HepG2 (cell line): Measurements from ENCODE around the gene NCMAP. TPM values are rescaled to one million over a fixed set of nuclear protein-coding genes. Genes with fewer than 3 reads are reported as not detected.

Experiments
- CEBPG ChIP-seq: IDR thresholded peaks from 2 replicates; pipeline ENCODE4 v1.6.1; 2016
- CREB1 ChIP-seq, 2 experiments: fragments of 450-650 bp in 1 of 2; IDR thresholded peaks; 2 replicates each; pipeline ENCODE4 v1.6.1; 2016 to 2017; ENCODE audit warnings: control low read depth in 1 of 2, mild to moderate bottlenecking in 1 of 2, missing compliant biosample characterization in 1 of 2, missing genetic modification characterization in 1 of 2
- FOXP1 ChIP-seq, 2 experiments: fragments of 450-650 bp in 1 of 2; IDR thresholded peaks; 2 replicates each; pipeline ENCODE4 v1.6.1; 2017 to 2018; ENCODE audit warnings: antibody characterized with exemption in 1 of 2
- HBP1 ChIP-seq: IDR thresholded peaks from 2 replicates; pipeline ENCODE4 v1.6.1; 2016; ENCODE audit warnings: low read depth, control low read depth
- HNF4G ChIP-seq, 2 experiments: sonication (generic) in 1 of 2; formaldehyde crosslinking in 1 of 2; IDR thresholded peaks; 2 replicates each; pipeline versions ENCODE4 v1.4.0 to v1.6.1; 2011 to 2020; ENCODE audit warnings: borderline replicate concordance in 2 of 2, low read depth in 2 of 2, mild to moderate bottlenecking in 2 of 2, low read length in 1 of 2, missing genetic modification reagents in 1 of 2, moderate library complexity in 1 of 2
- HOXA7 ChIP-seq: sonication (generic); formaldehyde crosslinking; IDR thresholded peaks from 2 replicates; pipeline ENCODE4 v1.8.1; 2022; ENCODE audit warnings: mild to moderate bottlenecking, missing genetic modification reagents, moderate library complexity
- KLF12 ChIP-seq: sonication (generic); formaldehyde crosslinking; IDR thresholded peaks from 2 replicates; pipeline ENCODE4 v1.4.0; 2020; ENCODE audit warnings: missing genetic modification reagents, borderline replicate concordance
- LBX2 ChIP-seq: sonication (generic); formaldehyde crosslinking; IDR thresholded peaks from 2 replicates; pipeline ENCODE4 v1.5.0; 2020; ENCODE audit warnings: missing genetic modification reagents, mild to moderate bottlenecking, borderline replicate concordance
- PLRG1 ChIP-seq: fragments of 450-650 bp; conservative IDR thresholded peaks from 2 replicates; pipeline ENCODE4 v1.6.1; 2016
- SP4 ChIP-seq: sonication (generic); formaldehyde crosslinking; IDR thresholded peaks from 2 replicates; pipeline ENCODE4 v1.8.1; 2023; ENCODE audit warnings: mild to moderate bottlenecking, missing genetic modification reagents
- TBL1XR1 ChIP-seq: fragments of 150-350 bp; IDR thresholded peaks from 2 replicates; pipeline ENCODE4 v1.6.1; 2014; ENCODE audit warnings: borderline replicate concordance, low read length; ENCODE audit not compliant: partially characterized antibody
- TGIF2 ChIP-seq: IDR thresholded peaks from 2 replicates; pipeline ENCODE4 v1.6.1; 2016; ENCODE audit warnings: control low read depth, missing compliant biosample characterization
- ZFY ChIP-seq: sonication (generic); formaldehyde crosslinking; IDR thresholded peaks from 2 replicates; pipeline ENCODE4 v1.4.0; 2020; ENCODE audit warnings: missing genetic modification reagents
- ZKSCAN1 ChIP-seq: fragments of 150-350 bp; IDR thresholded peaks from 2 replicates; pipeline ENCODE4 v1.6.1; 2014; ENCODE audit warnings: low read length
- ZNF121 ChIP-seq: sonication (generic); formaldehyde crosslinking; IDR thresholded peaks from 2 replicates; pipeline ENCODE4 v1.5.0; 2020; ENCODE audit warnings: mild to moderate bottlenecking, missing genetic modification reagents
- ZNF124 ChIP-seq: sonication (generic); formaldehyde crosslinking; IDR thresholded peaks from 2 replicates; pipeline ENCODE4 v1.4.0; 2020; ENCODE audit warnings: missing genetic modification reagents
- ZNF574 ChIP-seq: sonication (generic); formaldehyde crosslinking; IDR thresholded peaks from 2 replicates; pipeline ENCODE4 v1.4.0; 2020; ENCODE audit warnings: missing genetic modification reagents
- ZNF644 ChIP-seq: IDR thresholded peaks from 2 replicates; pipeline ENCODE4 v1.6.1; 2016; ENCODE audit warnings: low read depth
- ZNF816 ChIP-seq: sonication (generic); formaldehyde crosslinking; IDR thresholded peaks from 2 replicates; pipeline ENCODE4 v1.8.0; 2022; ENCODE audit warnings: missing genetic modification reagents, mild to moderate bottlenecking, borderline replicate concordance
- ZNF878 ChIP-seq: sonication (generic); formaldehyde crosslinking; IDR thresholded peaks from 2 replicates; pipeline ENCODE4 v1.8.1; 2023; ENCODE audit warnings: mild to moderate bottlenecking, missing genetic modification reagents, moderate library complexity
- ZNF879 ChIP-seq: sonication (generic); formaldehyde crosslinking; IDR thresholded peaks from 2 replicates; pipeline ENCODE4 v1.8.1; 2023; ENCODE audit warnings: missing genetic modification reagents
- polyA plus RNA-seq, 8 experiments: library from polyadenylated mRNA; depleted of rRNA in 3 of 8; stranded (reverse) in 7 of 8; unstranded in 1 of 8; fragments of >200 nt; fragmentation: Illumina TruSeq in 4 of 8; extraction: Trizol in 4 of 8; gene quantifications; 2 replicates each; pipeline versions ENCODE4 v1.2.1 to v1.2.3, GENCODE V29; 2011 to 2016; ENCODE audit warnings: low read depth in 4 of 8, missing spikeins in 1 of 8, mixed read lengths in 1 of 8; ENCODE audit not compliant: insufficient read depth in 1 of 8
- total RNA-seq, 5 experiments: library from RNA; depleted of rRNA; stranded (reverse); fragments of >200 nt; fragmentation: Illumina TruSeq; extraction: Trizol; gene quantifications; 2 replicates each; pipeline ENCODE4 v1.2.3, GENCODE V29; 2016; ENCODE audit warnings: low read depth in 1 of 5
- TF ChIP-seq, protein P1 (sequence below): sonication (generic); formaldehyde crosslinking; IDR thresholded peaks from 2 replicates; pipeline ENCODE4 v1.4.0; 2020; ENCODE audit warnings: low read depth, mild to moderate bottlenecking, missing genetic modification reagents
- TF ChIP-seq, protein P2 (sequence below): sonication (generic); formaldehyde crosslinking; IDR thresholded peaks from 2 replicates; pipeline ENCODE4 v1.8.1; 2023; ENCODE audit warnings: mild to moderate bottlenecking, missing genetic modification reagents, borderline replicate concordance

NCMAP gene
- total and polyA plus RNA-seq, 2 of the 13 experiments (the other 11 are each of a cell fraction or from before 2014, with no cell fraction given) = 2.7 to 20.0 TPM

GRCh38 chr1:24605534-24606295, 49.8 kb downstream of the NCMAP start (continued):
- TF ChIP-seq HBP1 (0 out of 2 replicates have a peak, but pooled peaks have one; percentile 49), ZNF574 (peak; percentile 32; the same call in 1 of the 2 replicates), TBL1XR1 (peak; percentile 5), ZNF879 (CRISPR knock-in tag) (peak; percentile 86; the same call in 1 of the 2 replicates), TGIF2 (peak; percentile 72; the same call in 1 of the 2 replicates), LBX2 (CRISPR knock-in tag) (peak; percentile 76; the same call in 1 of the 2 replicates), HOXA7 (CRISPR knock-in tag) (no peak), FOXP1 (IDR thresholded peaks at IDR 0.05) (no peak), FOXP1 (CRISPR knock-in tag; IDR thresholded peaks at IDR 0.05) (peak; percentile 43), ZKSCAN1 (no peak), SP4 (CRISPR knock-in tag) (0 out of 2 replicates have a peak, but pooled peaks have one; percentile 32), CEBPG (CRISPR knock-in tag) (peak; percentile 53), ZFY (CRISPR knock-in tag) (peak; percentile 62), HNF4G (IDR thresholded peaks at IDR 0.05; ENCODE audit: borderline replicate concordance, low read depth, low read length) (peak; percentile 77), HNF4G (CRISPR knock-in tag; IDR thresholded peaks at IDR 0.05; ENCODE audit: borderline replicate concordance, low read depth) (no peak; the same call in 1 of the 2 replicates), ZNF878 (CRISPR knock-in tag) (no peak), ZNF121 (CRISPR knock-in tag) (peak; percentile 39; the same call in 1 of the 2 replicates), CREB1 (IDR thresholded peaks at IDR 0.05) (no peak), CREB1 (CRISPR knock-in tag; IDR thresholded peaks at IDR 0.05) (peak; percentile 64; the same call in 1 of the 2 replicates), ZNF816 (CRISPR knock-in tag) (peak; percentile 63; the same call in 1 of the 2 replicates), KLF12 (CRISPR knock-in tag) (peak; percentile 63; the same call in 1 of the 2 replicates), ZNF644 (peak; percentile 95), ZNF124 (CRISPR knock-in tag) (0 out of 2 replicates have a peak, but pooled peaks have one; percentile 31), PLRG1 (no peak)
- TF ChIP-seq, protein P1, sequence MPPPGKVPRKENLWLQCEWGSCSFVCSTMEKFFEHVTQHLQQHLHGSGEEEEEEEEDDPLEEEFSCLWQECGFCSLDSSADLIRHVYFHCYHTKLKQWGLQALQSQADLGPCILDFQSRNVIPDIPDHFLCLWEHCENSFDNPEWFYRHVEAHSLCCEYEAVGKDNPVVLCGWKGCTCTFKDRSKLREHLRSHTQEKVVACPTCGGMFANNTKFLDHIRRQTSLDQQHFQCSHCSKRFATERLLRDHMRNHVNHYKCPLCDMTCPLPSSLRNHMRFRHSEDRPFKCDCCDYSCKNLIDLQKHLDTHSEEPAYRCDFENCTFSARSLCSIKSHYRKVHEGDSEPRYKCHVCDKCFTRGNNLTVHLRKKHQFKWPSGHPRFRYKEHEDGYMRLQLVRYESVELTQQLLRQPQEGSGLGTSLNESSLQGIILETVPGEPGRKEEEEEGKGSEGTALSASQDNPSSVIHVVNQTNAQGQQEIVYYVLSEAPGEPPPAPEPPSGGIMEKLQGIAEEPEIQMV = 0 out of 2 replicates have a peak, but pooled peaks have one; percentile 62
- TF ChIP-seq, protein P2, sequence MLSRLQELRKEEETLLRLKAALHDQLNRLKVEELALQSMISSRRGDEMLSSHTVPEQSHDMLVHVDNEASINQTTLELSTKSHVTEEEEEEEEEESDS (CRISPR knock-in tag) = 0 out of 2 replicates have a peak, but pooled peaks have one; percentile 27
